Renal pelvis (tissue), 4 donors: ENCODE data around the gene KCTD19. TPM values are rescaled to one million over a fixed set of nuclear protein-coding genes. Genes with fewer than 3 reads are reported as not detected.

ENCODE experiments used
- DNase-seq: peaks from one replicate; pipeline ENCODE4 v3.0.0-alpha.2; 2013
- polyA plus RNA-seq, 3 donors: library from polyadenylated mRNA; unstranded; fragments of 120-200 nt; gene quantifications; one replicate each; pipeline ENCODE4 v1.2.1, GENCODE V29; 2013; ENCODE audit not compliant: insufficient read length in 3 of 3

The KCTD19 gene
- polyA plus RNA-seq, 3 donors, result 1.1 to 3.1 (median 2.9) TPM

- no peak for DNase-seq
Measured at GRCh38 chr16:67244387-67245185, 82.0 kb downstream of the KCTD19 start.

- no peak for DNase-seq
Measured at GRCh38 chr16:67243481-67243880, 83.1 kb downstream of the KCTD19 start.

- DNase-seq, result no peak
Measured at GRCh38 chr16:67242138-67242730, 84.3 kb downstream of the KCTD19 start.

GRCh38 chr16:67241008-67241900 is 85.3 kb downstream of the KCTD19 start:
- DNase-seq, result no peak

GRCh38 chr16:67240506-67240905 is 86.0 kb downstream of the KCTD19 start:
- no peak for DNase-seq

Other genes starting within 250 kb of the KCTD19 start
- gene PHAF1, start 216.8 kb downstream of the KCTD19 start, polyA plus RNA-seq, result 10 to 100 TPM; 20.7 to 29.5 (median 28.7) TPM
- 10 to 100 TPM in 1 of 3 donors, 1 to 10 TPM in 2; 8.1 to 11.9 (median 8.2) TPM for gene B3GNT9, start 175.7 kb downstream of the KCTD19 start, polyA plus RNA-seq
- gene TRADD, start 166.8 kb downstream of the KCTD19 start, polyA plus RNA-seq, result 1 to 10 TPM; 6.4 to 6.9 (median 6.6) TPM
- gene FBXL8, start 166.8 kb downstream of the KCTD19 start, polyA plus RNA-seq, result 1 to 10 TPM; 1.4 to 2.9 (median 2.2) TPM
- gene HSF4, start 162.0 kb downstream of the KCTD19 start, polyA plus RNA-seq, result 1 to 10 TPM; 1.2 to 3.1 (median 2.9) TPM
- gene NOL3, start 156.2 kb downstream of the KCTD19 start, polyA plus RNA-seq, result 1 to 10 TPM; 4.1 to 9.5 (median 7.6) TPM
- gene MATCAP1, start 142.8 kb downstream of the KCTD19 start, polyA plus RNA-seq, result 10 to 100 TPM; 34.7 to 53.0 (median 50.1) TPM
- 1 to 10 TPM; 6.5 to 7.2 (median 6.7) TPM for gene EXOC3L1, start 136.6 kb downstream of the KCTD19 start, polyA plus RNA-seq
- gene E2F4, start 134.6 kb downstream of the KCTD19 start, polyA plus RNA-seq, result 10 to 100 TPM; 65.5 to 72.7 (median 65.9) TPM
- gene ELMO3, start 127.6 kb downstream of the KCTD19 start, polyA plus RNA-seq, result 1 to 10 TPM; 6.7 to 7.0 (median 6.9) TPM
- 10 to 100 TPM; 40.1 to 49.4 (median 45.5) TPM for gene TMEM208, start 99.6 kb downstream of the KCTD19 start, polyA plus RNA-seq
- 10 to 100 TPM; 45.1 to 48.9 (median 47.5) TPM for gene FHOD1, start 79.3 kb downstream of the KCTD19 start, polyA plus RNA-seq
- 1 to 10 TPM; 2.7 to 6.3 (median 5.6) TPM for gene SLC9A5, start 77.8 kb downstream of the KCTD19 start, polyA plus RNA-seq
- 10 to 100 TPM; 12.0 to 17.5 (median 13.8) TPM for gene PLEKHG4, start 47.2 kb downstream of the KCTD19 start, polyA plus RNA-seq
- gene LRRC36, start 74 bp upstream of the KCTD19 start, polyA plus RNA-seq, result 1 to 10 TPM; 2.9 to 9.9 (median 8.1) TPM
- 10 to 100 TPM; 64.7 to 71.8 (median 69.9) TPM for gene TPPP3, start 66.8 kb upstream of the KCTD19 start, polyA plus RNA-seq
- 10 to 100 TPM; 14.7 to 18.3 (median 15.4) TPM for gene ZDHHC1, start 89.7 kb upstream of the KCTD19 start, polyA plus RNA-seq
- 10 to 100 TPM; 44.9 to 77.6 (median 57.3) TPM for gene HSD11B2, start 104.4 kb upstream of the KCTD19 start, polyA plus RNA-seq
- gene ATP6V0D1, start 154.4 kb upstream of the KCTD19 start, polyA plus RNA-seq, result 100 to 1,000 TPM in 1 of 3 donors, 10 to 100 TPM in 2; 81.3 to 100 (median 90.2) TPM
- under 1 TPM in 2 of 3 donors, not detected in 1; 0.40 to 0.91 TPM for gene AGRP, start 156.8 kb upstream of the KCTD19 start, polyA plus RNA-seq
- 100 to 1,000 TPM; 135 to 155 (median 147) TPM for gene RIPOR1, start 202.1 kb upstream of the KCTD19 start, polyA plus RNA-seq
- gene CTCF, start 235.8 kb upstream of the KCTD19 start, polyA plus RNA-seq, result 10 to 100 TPM; 71.9 to 78.4 (median 75.6) TPM